ENCODE data around the gene VCL.

GRCh38 chr10:74000892-74001669 is 3.2 kb downstream of the VCL start:
- TF ChIP-seq, protein P1, sequence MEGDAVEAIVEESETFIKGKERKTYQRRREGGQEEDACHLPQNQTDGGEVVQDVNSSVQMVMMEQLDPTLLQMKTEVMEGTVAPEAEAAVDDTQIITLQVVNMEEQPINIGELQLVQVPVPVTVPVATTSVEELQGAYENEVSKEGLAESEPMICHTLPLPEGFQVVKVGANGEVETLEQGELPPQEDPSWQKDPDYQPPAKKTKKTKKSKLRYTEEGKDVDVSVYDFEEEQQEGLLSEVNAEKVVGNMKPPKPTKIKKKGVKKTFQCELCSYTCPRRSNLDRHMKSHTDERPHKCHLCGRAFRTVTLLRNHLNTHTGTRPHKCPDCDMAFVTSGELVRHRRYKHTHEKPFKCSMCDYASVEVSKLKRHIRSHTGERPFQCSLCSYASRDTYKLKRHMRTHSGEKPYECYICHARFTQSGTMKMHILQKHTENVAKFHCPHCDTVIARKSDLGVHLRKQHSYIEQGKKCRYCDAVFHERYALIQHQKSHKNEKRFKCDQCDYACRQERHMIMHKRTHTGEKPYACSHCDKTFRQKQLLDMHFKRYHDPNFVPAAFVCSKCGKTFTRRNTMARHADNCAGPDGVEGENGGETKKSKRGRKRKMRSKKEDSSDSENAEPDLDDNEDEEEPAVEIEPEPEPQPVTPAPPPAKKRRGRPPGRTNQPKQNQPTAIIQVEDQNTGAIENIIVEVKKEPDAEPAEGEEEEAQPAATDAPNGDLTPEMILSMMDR (IDR thresholded peaks at IDR 0.05) = no peak
- TF ChIP-seq EP300 (IDR thresholded peaks at IDR 0.05) = no peak

Data from suprapubic skin (tissue), 3 donors.